ENCODE measurements around the gene KISS1R. TPM values are rescaled to one million over a fixed set of nuclear protein-coding genes. Genes with fewer than 3 reads are reported as not detected.
A peak's percentile ranks its signal among the peaks of the same experiment; 100 is the strongest.

The KISS1R gene
- total RNA-seq, 1 donor from 2014 or later = 6.1 TPM

- H3K36me3 Mint-ChIP-seq (ENCODE audit: insufficient read depth) = peaks cover 28% of the 10 kb centered on the region
- H3K4me3 Mint-ChIP-seq (ENCODE audit: low read depth) = peak overlapping the region; percentile 31
- peak overlapping the region; percentile 97 for H3K27ac Mint-ChIP-seq
- DNase-seq (ENCODE audit: low spot score, unreplicated experiment) = no peak
- TF ChIP-seq, protein P1, sequence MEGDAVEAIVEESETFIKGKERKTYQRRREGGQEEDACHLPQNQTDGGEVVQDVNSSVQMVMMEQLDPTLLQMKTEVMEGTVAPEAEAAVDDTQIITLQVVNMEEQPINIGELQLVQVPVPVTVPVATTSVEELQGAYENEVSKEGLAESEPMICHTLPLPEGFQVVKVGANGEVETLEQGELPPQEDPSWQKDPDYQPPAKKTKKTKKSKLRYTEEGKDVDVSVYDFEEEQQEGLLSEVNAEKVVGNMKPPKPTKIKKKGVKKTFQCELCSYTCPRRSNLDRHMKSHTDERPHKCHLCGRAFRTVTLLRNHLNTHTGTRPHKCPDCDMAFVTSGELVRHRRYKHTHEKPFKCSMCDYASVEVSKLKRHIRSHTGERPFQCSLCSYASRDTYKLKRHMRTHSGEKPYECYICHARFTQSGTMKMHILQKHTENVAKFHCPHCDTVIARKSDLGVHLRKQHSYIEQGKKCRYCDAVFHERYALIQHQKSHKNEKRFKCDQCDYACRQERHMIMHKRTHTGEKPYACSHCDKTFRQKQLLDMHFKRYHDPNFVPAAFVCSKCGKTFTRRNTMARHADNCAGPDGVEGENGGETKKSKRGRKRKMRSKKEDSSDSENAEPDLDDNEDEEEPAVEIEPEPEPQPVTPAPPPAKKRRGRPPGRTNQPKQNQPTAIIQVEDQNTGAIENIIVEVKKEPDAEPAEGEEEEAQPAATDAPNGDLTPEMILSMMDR (IDR thresholded peaks at IDR 0.05; ENCODE audit: unreplicated experiment) = no peak
- H3K4me1 Mint-ChIP-seq (ENCODE audit: low read depth) = peaks cover 29% of the 10 kb centered on the region
- no peaks in the 10 kb centered on the region for H3K27me3 Mint-ChIP-seq
- no peaks in the 10 kb centered on the region for H3K9me3 Mint-ChIP-seq (ENCODE audit: low read depth)
These were observed 44.9 kb downstream of the KISS1R start for GRCh38 chr19:961866-962620.

- Mint-ChIP-seq H3K27ac (peak overlapping the region; percentile 97), H3K36me3 (ENCODE audit: insufficient read depth) (peaks cover 33% of the 10 kb centered on the region), H3K4me3 (ENCODE audit: low read depth) (no peak overlapping the region), H3K9me3 (ENCODE audit: low read depth) (no peaks in the 10 kb centered on the region), H3K27me3 (no peaks in the 10 kb centered on the region), H3K4me1 (ENCODE audit: low read depth) (peaks cover 26% of the 10 kb centered on the region)
- DNase-seq (ENCODE audit: low spot score, unreplicated experiment) = no peak
- TF ChIP-seq, protein P1 (IDR thresholded peaks at IDR 0.05; ENCODE audit: unreplicated experiment) = no peak
These were observed 45.7 kb downstream of the KISS1R start for GRCh38 chr19:962683-963400.

DNA sequence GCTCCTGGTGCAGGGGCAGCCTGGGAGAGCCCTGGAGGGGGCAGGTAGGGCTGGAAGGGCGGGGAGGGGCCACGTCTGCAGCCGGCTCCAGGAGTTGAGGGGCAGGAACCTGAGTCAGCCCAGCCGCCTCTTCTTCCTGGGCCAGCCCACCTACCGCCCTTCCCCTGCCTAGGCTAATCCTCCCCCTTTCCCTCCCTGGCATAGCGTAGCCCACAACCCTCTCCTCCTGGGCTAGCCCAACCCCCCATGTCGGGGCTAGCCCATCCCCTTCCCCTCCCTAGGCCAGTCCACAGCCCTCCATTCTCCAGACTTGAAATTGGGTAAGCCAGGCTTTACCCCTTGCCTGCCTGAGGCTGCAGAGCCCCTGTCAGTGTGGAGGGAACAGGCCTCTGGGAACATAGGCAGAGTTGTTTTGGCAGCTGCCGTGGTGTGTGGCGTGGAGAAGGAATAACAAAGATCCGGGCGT lies 46.4 kb downstream of the KISS1R start:
- TF ChIP-seq, protein P1 (IDR thresholded peaks at IDR 0.05; ENCODE audit: unreplicated experiment) = no peak
- Mint-ChIP-seq H3K9me3 (ENCODE audit: low read depth) (no peaks in the 10 kb centered on the region), H3K4me3 (ENCODE audit: low read depth) (no peak overlapping the region), H3K27me3 (no peaks in the 10 kb centered on the region), H3K36me3 (ENCODE audit: insufficient read depth) (peaks cover 36% of the 10 kb centered on the region), H3K4me1 (ENCODE audit: low read depth) (peaks cover 26% of the 10 kb centered on the region), H3K27ac (no peak overlapping the region)
- no peak for DNase-seq (ENCODE audit: low spot score, unreplicated experiment)

DNA sequence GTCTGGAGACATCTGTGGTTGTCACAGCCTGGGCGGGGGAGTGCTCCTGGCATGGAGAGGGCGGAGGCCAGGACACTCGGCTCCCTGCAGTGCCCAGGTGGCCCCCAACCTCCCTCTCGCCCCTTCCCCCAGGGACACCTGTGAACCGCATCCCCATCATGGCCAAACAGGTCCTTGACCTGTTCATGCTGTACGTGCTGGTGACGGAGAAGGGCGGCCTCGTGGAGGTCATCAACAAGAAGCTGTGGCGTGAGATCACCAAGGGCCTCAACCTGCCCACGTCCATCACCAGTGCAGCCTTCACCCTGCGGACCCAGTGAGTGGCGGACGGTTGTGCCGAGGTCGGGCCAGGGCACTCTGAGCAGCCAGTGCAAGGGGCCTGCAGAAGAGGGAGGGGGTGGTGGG lies 47.0 kb downstream of the KISS1R start:
- H3K36me3 Mint-ChIP-seq (ENCODE audit: insufficient read depth) = peaks cover 38% of the 10 kb centered on the region

More for the DNA sequence above, 47.0 kb downstream of the KISS1R start:
- DNase-seq (ENCODE audit: low spot score, unreplicated experiment) = no peak
- H3K4me1 Mint-ChIP-seq (ENCODE audit: low read depth) = peaks cover 22% of the 10 kb centered on the region
- TF ChIP-seq, protein P1 (IDR thresholded peaks at IDR 0.05; ENCODE audit: unreplicated experiment) = no peak
- H3K27me3 Mint-ChIP-seq = no peaks in the 10 kb centered on the region
- no peak overlapping the region for H3K4me3 Mint-ChIP-seq (ENCODE audit: low read depth)
- no peaks in the 10 kb centered on the region for H3K9me3 Mint-ChIP-seq (ENCODE audit: low read depth)
- no peak overlapping the region for H3K27ac Mint-ChIP-seq

Measured in progenitor cell of endocrine pancreas (in vitro differentiated cells).